GM21367 (cell line): Measurements from ENCODE around the gene PDE9A.
"Not testable (repeated sequence)": the region's sequence is repeated elsewhere in the genome, so short reads cannot be mapped to it uniquely, and the experiment has no call there.

Experiments used
- ATAC-seq: cut with Tn5 transposase; IDR thresholded peaks from one replicate; pipeline ENCODE4 v1.9.1; 2021; ENCODE audit not compliant: unreplicated experiment

The PDE9A gene

DNA sequence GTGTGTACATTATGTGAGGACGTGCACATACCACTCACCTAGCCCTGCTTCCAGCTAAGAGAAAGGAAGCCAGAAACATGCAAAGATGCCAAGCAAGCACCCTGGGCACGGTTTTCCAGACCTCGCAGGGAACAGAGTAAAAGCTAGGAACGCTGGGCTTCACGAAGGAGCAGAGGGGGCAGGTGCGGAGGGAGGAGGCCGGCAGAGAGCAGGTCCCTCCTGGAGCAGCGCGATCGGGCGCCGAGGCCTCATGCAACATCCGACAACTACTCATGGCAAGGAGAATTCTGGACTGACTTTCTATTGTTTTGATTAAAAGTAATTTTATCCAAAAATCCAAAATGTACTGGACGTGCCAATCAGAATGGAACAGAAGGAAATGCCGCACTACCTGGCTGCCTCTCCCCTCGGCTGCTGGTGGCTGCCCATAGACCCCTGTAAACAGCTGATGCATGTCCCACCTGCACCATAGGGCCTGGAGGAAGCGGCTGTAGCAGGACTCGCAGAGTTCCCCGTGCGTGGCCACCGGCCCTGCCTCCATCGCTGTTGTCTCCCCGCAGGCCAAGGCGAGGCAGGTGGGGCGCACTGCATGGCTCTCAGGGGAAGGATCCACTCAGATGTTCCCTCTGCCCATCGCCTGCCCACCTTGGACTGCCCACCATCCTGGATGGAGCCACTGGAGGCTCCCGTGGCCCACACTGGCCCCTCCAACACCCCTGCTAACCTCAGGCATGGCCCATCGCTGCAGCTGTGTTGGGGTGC lies 132.4 kb downstream of the PDE9A start:
- ATAC-seq = no peak

GRCh38 chr21:42786884-42787283 lies 133.5 kb downstream of the PDE9A start:
- ATAC-seq = no peak

DNA sequence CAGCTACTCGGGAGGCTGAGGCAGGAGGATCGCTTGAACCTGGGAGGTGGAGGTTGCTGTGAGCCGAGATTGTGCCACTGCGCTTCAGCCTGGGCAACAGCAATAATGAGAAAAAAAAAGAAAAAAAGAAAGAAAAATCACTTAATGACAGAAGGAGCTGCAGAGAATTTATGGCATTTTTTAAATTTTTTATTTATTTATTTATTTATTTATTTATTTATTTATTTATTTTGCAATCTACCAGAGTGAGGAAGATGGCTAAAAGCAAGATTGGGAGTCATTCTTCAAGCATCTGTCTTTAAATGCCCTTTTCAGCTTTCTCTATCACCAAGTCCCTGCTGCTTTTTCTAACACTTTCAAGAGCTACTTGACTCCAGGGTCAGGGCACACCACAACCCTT lies 134.2 kb downstream of the PDE9A start:
- ATAC-seq = no peak

DNA sequence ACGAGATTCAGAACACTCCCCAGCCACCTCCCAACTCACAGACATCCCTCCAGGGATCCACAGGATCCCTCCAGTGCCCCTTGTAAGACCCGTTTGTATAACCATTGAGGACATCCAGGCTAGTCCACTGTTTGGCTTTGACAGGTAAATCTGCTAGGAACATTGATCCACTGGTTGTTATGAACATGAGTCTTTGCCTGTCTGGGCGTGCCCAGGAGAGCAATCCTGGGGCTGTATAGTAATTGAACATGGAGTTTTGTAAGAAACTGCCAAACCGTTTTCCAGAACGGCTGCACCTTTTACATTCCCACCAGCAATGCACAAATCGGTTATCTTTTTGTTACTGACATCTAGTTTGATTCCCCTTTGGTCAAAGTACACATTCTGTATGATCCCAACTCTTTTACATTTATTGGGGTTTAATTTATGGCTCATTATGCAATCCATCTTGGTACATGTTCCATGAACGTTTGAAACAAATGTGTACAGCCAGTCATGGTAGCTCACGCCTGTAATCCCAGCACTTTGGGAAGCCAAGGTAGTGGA lies 137.2 kb downstream of the PDE9A start:
- no peak for ATAC-seq

DNA sequence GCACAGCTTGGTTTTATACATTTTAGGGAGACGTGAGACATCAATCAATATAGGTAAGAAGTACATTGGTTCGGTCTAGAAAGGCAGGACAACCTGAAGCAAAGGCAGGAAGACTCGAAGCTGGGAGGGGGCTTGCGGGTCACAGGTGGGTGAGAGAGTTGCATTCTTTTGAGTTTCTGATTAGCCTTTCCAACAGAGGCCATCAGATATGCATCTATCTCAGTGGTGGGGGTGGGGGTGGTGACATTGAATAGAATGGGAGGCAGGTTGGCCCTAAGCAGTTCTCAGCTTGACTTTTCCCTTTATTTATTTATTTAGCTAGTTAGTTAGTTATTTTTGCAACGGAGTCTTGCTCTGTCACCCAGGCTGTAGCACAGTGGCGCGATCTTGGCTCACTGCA lies 140.4 kb downstream of the PDE9A start:
- no peak for ATAC-seq

DNA sequence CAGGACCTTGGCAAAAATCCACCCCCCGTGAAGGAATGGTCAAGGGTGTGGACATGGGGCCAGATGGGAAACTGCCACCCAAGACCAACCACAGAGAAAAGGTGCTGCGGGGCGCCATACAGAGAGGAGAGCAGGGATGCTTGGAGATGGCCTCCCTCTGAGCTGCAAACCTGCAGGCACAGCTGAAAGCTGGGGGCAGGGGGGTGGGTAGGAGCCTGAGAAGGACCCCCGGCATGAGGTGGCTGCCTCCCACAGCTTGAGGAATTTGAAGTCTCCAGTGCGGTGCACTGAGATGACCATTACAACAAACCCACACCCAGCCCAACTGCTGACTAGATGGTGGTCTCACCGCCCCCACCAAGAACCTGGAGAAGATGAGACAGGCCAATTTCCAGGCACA lies 141.1 kb downstream of the PDE9A start:
- no peak for ATAC-seq

DNA sequence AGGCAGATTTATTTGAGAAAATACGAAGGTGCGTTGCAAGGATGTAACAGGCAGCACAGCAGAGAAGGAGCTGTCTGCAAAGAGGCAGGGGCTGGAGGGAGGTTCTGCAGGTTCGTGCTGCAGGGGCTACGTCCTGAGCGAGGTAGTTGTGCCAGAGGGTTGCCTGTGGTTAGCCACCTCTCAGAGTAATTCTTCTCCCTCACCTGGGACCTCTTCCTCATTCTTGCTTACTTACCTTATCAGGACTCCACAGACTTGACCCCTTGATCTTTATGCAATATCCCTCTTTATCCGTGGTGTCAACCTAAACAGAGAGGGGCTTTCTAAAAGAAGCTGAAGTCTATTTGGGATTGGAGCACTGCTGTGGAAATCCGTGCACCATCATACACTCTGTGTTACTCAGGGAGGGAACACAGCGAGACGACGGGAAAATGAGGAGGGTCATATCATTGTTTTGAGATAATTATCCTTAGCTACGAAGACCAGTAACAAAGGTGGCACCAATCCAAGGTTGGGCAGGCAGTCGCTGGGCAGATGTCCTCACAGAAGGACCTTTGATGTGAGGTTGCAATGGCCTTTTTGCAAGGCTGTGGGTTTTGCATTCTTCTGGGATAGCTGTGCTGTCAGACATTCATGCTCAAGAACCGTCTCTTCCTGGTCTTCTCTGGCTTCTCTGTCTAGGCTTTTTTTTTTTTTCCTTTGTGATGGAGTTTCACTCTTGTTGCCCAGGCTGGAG lies 143.1 kb downstream of the PDE9A start:
- no peak for ATAC-seq

DNA sequence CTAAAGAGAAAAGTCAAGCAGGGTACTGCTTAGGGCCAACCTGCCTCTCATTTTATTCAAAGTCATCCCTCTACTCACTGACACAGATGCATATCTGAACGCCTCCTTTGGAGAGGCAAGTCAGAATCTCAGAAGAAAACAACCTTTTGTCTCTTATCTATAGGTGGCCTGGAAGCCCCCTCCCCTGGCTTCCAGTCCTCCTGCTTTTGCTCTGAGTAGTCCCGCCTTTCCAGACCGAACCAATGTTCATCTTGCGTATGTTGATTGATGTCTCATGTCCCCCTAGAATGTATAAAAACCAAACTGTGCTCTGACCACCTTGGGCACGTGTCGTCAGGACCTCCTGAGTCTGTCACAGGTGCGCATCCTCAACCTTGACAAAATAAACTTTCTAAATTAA lies 144.1 kb downstream of the PDE9A start:
- no peak for ATAC-seq

GRCh38 chr21:42798106-42798505 lies 144.7 kb downstream of the PDE9A start:
- ATAC-seq = no peak

DNA sequence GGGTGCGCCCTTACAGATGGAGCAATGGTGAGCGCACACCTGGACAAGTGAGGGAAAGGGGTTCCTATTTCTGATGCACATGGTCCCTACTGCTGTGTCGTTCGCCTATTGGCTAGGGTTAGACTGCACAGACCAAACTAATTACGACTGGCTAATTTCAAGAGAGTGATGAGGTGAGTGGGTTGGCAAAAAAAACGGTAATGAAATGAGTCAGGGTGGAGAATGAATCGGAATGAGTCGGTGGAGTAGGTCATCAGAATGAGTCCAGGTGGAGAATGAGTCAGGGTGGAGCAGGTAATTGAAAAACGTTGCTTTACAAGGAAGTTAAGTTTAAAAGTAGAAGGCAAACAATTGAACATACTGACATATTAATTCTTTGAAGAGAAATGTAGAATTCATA lies 146.1 kb downstream of the PDE9A start:
- ATAC-seq = no peak

DNA sequence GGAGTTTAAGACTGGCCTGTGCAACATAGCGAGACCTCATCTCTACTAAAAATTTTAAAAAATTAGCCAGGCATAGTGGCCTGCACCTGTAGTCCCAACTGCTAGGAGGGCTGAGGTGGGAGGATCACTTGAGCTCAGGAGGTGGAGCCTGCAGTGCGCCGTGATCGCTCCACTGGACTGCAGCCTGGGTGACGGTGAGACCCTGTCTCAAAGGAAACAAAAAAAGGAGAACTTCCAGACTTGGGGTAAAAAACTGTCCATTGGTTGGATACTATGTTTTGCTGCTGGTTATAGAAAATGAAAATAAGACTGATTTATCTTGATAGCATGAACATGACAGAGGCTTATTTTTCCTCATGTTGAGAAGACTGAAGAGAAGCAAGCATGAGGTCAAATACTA lies 146.5 kb downstream of the PDE9A start:
- ATAC-seq = no peak

DNA sequence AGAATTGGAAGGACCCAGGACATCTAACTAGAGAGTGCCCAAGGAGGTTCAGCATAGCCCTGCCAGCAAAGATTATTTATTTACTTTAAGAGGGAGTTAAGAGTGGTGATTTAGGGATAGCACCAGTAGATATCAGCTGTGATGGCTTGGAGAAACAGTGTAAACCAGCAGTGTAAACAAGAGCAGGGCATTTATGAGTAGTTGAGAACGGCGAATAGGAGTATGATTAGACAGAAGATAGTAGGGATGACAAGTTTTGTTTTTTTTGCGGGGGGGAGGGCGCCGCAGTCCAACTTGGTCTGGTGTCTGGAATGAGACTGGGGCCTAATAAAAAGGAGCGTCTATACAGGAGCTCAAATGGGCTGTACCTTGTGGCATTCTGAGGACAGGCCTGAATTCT lies 148.2 kb downstream of the PDE9A start:
- not testable (repeated sequence) for ATAC-seq

GRCh38 chr21:42806509-42807140 lies 153.2 kb downstream of the PDE9A start:
- ATAC-seq = no peak

DNA sequence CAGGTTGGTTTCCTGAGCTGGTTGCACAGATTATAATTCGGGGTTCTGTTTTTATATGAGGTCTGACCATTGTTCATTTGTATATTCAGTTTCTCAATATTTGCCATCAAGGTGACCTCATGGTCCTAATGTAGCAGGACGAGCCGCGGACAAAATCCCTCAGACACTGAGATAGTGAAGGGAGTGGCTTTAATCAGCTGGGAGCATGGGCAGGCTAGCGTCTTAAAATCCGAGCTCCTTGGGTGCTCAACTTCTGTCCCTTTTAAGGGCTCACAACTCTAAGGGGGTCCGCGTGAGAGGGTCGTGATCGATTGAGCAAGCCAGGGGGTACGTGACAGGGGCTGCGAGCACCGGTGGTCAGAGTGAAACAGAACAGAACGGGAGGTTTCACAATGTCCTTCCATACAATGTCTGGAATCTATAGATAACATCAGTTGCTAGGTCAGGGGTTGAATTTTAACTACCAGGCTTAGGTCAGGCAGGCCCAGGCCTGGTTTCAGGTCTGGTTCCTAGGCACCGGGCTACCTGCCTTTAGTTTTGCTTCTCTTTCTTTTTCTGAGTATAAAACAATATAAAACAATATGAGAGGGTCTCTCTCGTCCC lies 154.0 kb downstream of the PDE9A start:
- ATAC-seq = not testable (repeated sequence)

GRCh38 chr21:42807938-42808613 lies 154.7 kb downstream of the PDE9A start:
- no peak for ATAC-seq

DNA sequence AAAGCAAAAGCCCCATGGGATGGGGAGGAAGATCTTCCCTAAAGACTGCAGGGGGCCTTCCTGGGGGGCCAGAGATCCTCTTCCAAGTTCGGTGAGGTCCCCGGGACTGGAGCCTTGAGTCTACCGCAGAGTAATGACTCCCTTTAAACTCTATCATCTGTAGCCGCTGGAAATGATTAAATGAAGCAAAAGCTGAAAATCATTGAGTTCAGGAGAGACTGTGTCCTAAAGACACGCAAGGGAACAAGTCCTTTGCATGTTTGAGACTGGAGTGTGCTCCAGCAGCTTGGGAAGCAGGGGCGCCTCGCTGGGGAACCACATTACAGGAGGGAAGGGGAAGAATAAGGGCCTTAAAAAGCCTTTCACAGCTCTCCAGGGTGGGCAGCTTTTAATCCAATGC lies 155.8 kb downstream of the PDE9A start:
- no peak for ATAC-seq

DNA sequence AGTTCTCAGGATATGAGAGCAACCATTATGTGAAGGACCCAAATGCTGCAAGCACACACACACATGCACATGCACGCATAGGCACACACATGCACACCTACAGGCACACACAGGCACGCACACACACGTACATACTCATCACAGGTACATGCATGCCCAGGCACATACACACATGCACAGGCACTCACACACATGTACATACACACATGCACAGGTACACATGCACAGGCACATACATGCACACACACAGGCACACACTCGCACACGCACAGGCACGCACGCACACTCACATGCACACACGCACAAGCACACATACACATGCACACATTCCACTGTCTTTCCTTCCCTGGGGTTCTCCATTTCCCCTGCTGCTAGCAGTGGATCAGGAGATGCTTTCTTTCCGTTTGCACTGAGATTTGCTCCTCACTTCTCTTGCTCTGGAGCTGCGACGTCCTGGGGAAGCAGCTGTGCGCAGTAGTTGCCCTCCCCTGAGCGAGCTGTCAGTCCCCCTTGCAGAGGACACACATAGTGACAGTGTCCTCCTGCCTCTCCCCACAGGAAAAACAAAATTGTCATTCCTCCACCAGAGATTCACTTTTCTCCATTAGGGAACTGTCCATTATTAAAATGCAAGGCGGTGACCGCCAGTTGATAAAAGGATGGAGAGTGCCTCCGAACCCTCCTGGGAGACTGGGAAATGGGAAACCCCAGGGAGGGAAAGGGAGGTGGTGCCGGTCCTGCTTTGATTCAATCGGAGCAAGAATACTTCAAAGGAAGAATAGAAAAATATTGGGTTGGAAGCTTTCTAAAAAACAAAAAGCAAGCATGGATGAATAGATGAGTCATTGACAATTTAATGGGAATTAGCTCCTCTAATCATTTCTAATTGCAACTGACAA lies 156.4 kb downstream of the PDE9A start:
- no peak for ATAC-seq

GRCh38 chr21:42811960-42812359 lies 158.5 kb downstream of the PDE9A start:
- ATAC-seq = no peak

DNA sequence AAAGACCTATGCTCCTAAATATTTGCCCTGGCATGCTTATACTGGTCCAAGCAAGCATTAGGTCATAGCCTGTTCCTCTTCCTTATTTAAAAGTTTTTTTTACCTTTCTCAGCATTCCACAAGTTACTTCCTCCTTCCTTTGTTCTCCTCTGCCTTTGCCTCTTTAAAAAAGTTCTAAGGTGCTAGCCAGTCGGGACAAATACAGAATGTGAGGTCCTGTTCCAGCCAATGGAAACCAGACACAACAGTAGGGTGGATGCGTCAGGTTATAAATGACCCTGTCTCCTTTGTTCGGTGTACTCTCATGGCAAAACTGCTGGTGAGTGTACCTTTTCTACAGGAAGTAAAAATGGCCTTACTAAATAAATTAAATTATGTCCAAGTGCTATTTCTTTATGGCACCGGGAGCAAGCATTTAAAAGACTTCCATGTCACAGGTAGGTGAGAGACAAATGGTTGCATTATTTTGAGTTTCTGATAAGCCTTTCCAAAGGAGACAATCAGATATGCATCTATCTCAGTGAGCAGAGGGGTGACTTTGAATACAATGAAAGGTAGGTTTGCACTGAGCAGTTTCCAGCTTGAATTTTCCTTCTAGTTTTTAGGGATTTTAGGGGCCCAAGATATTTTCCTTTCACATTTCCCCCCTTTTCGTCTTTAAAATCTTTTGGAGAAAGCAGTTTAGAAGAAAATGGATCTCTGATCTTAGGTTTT lies 159.3 kb downstream of the PDE9A start:
- not testable (repeated sequence) for ATAC-seq
